GM18498 (cell line): ENCODE results near the gene CD7.

ENCODE experiments used
- ATAC-seq: cut with Tn5 transposase; IDR thresholded peaks from one replicate; pipeline ENCODE4 v1.9.1; 2021; ENCODE audit warnings: mild to moderate bottlenecking, moderate library complexity; ENCODE audit not compliant: unreplicated experiment

Gene CD7

GRCh38 chr17:82300707-82301270 is 16.6 kb downstream of the CD7 start:
- no peak for ATAC-seq

GRCh38 chr17:82300228-82300627 is 17.2 kb downstream of the CD7 start:
- no peak for ATAC-seq

GRCh38 chr17:82299452-82299851 is 18.0 kb downstream of the CD7 start:
- no peak for ATAC-seq

GRCh38 chr17:82298538-82299421 is 18.6 kb downstream of the CD7 start:
- ATAC-seq, result no peak

GRCh38 chr17:82297714-82298537 is 19.5 kb downstream of the CD7 start:
- peak; percentile 55 for ATAC-seq

GRCh38 chr17:82297280-82297713 is 20.1 kb downstream of the CD7 start:
- no peak for ATAC-seq

GRCh38 chr17:82296511-82297279 is 20.7 kb downstream of the CD7 start:
- ATAC-seq, result no peak

- ATAC-seq, result no peak
These were observed 22.0 kb downstream of the CD7 start for GRCh38 chr17:82295472-82295814.

GRCh38 chr17:82294064-82294773 is 23.2 kb downstream of the CD7 start:
- ATAC-seq, result no peak

- peak; percentile 95 for ATAC-seq
These were observed 24.9 kb downstream of the CD7 start for GRCh38 chr17:82292251-82293154.

- no peak for ATAC-seq
These were observed 25.7 kb downstream of the CD7 start for GRCh38 chr17:82291582-82292250.

- ATAC-seq, result no peak
These were observed 29.3 kb downstream of the CD7 start for GRCh38 chr17:82287868-82288801.

- no peak for ATAC-seq
These were observed 30.2 kb downstream of the CD7 start for GRCh38 chr17:82287013-82287867.

GRCh38 chr17:82285141-82285540 is 32.3 kb downstream of the CD7 start:
- no peak for ATAC-seq

- no peak for ATAC-seq
These were observed 34.1 kb downstream of the CD7 start for GRCh38 chr17:82283208-82283749.
